Activated CD4-positive, alpha-beta T cell treated with anti-CD3 and anti-CD28 coated beads, Interleukin-2, Interleukin-4, amounts not matched to agents 100 ng/mL and 50 ng/mL, durations not matched to agents 16 hours and 8 hours (primary cell): ENCODE results near the gene CDC7.

Source experiments
- DNase-seq: peaks from one replicate; pipeline ENCODE4 v3.0.0-alpha.2; 2020; ENCODE audit warnings: low spot score

CDC7 gene

GRCh38 chr1:91549041-91549735 lies 48.5 kb downstream of the CDC7 start:
- DNase-seq: peak; percentile 84

GRCh38 chr1:91550961-91551360 lies 50.3 kb downstream of the CDC7 start:
- DNase-seq: no peak

- peak; percentile 32 for DNase-seq
Observed at GRCh38 chr1:91552091-91552490, 51.4 kb downstream of the CDC7 start.

- no peak for DNase-seq
Observed at GRCh38 chr1:91552596-91552995, 51.9 kb downstream of the CDC7 start.

- no peak for DNase-seq
Observed at GRCh38 chr1:91553177-91553591, 52.5 kb downstream of the CDC7 start.

GRCh38 chr1:91555074-91555730 lies 54.6 kb downstream of the CDC7 start:
- peak; percentile 7 for DNase-seq

GRCh38 chr1:91555821-91556531 lies 55.3 kb downstream of the CDC7 start:
- DNase-seq: peak; percentile 96

- peak; percentile 32 for DNase-seq
Observed at GRCh38 chr1:91556556-91556955, 55.9 kb downstream of the CDC7 start.

GRCh38 chr1:91557039-91557690 lies 56.5 kb downstream of the CDC7 start:
- no peak for DNase-seq

- no peak for DNase-seq
Observed at GRCh38 chr1:91557826-91558225, 57.2 kb downstream of the CDC7 start.

GRCh38 chr1:91559046-91559750 lies 58.5 kb downstream of the CDC7 start:
- no peak for DNase-seq

GRCh38 chr1:91559838-91560565 lies 59.4 kb downstream of the CDC7 start:
- peak; percentile 23 for DNase-seq

- no peak for DNase-seq
Observed at GRCh38 chr1:91564888-91565701, 64.4 kb downstream of the CDC7 start.

GRCh38 chr1:91567583-91567982 lies 66.9 kb downstream of the CDC7 start:
- DNase-seq: no peak

GRCh38 chr1:91568261-91568660 lies 67.6 kb downstream of the CDC7 start:
- DNase-seq: no peak

GRCh38 chr1:91569411-91570119 lies 68.9 kb downstream of the CDC7 start:
- DNase-seq: no peak

GRCh38 chr1:91570120-91570448 lies 69.4 kb downstream of the CDC7 start:
- DNase-seq: no peak

GRCh38 chr1:91572044-91572443 lies 71.4 kb downstream of the CDC7 start:
- no peak for DNase-seq
